ENCODE results near the gene ZNF219.

ZNF219 gene

DNA sequence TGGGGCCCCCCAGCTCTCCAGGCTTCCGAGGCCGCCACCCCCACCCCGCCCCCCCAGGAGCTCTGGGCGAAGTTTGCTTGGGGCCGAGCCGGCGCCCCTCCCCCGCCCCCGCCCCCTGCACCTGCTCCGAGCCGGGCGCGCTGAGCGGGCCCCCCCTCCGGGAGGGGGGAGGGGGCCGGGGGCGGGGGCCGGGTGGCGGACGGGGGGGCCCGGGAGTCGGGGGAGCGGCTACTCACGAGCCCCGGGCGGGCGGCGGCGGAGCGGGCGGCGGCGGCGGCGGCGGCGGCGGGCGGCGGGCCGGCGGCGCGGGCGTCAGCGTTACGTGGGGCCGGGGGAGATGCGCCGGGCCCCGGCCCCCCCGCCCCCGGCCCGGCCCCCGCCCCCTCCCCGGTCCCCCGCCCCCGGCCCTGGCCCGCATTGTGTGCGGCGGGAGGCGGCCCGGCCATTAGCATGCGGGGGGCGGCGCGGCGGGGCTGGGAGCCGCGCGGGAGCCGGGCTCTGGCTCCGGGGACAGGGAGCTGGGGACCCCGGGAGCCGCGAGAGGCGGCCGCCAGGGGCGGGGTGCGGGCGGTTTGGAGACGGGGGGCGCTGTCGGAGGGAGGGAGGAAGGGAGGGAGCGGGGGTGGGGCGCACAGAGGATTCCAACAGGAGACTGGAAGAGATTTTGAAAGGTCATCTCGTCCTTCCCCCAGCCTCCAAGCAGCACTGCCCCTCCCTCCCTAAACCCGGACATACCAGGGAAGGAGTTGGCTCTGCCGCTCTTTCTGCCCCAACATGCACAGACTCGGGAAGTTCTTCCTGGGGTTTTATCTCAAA, at the start of gene ZNF219:
Gene ZNF219, minus strand, starts transcription at position 580 of the 816 bp plus-strand sequence. CDS start 5,064 bp downstream, outside the sequence.
- peak within 1 kb of the TSS; percentile 73 for H3K4me3 ChIP-seq (ENCODE audit: low read length)
- TF ChIP-seq ZNF274 (IDR thresholded peaks at IDR 0.05; ENCODE audit: low read depth, low read length) = no peak

DNA sequence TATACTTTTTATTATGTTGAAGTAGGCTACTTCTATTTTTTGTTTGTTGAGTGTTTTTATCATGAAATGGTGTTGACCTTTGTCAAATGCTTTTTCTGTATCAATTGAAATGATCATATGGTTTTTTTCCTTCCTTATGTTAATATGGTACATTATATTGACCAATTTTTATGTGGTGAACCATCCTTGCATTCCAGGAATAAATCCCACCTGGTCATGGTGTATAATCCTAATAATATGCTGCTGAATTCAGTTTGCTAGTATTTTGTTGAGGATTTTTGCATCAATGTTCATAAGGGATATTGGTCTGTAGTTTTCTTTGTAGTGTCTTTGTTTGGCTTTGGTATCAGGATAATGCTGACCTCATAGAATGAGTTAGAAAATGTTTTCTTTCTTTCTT, 47.0 kb upstream of the ZNF219 start:
- no peak overlapping the region for H3K4me3 ChIP-seq (ENCODE audit: low read length)
- no peak for TF ChIP-seq ZNF274 (IDR thresholded peaks at IDR 0.05; ENCODE audit: low read depth, low read length)

DNA sequence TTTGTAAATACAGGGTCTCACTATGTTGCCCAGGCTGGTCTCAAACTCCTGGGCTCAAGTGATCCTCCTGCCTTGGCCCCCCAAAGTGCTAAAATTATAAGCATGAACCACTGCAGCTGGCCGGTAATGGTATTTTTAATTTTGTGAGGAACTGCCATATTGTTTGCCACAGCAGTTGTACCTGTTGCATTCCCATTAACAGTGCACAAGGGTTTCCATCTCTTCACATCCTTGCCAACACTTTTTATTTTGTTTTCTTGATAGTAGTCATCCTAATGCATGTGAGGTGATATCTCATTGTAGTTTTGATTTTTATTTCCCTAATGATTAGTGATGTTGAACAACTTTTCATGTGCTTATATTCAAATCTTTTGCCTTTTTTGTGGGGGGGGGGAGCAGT, 43.9 kb upstream of the ZNF219 start:
- no peak overlapping the region for H3K4me3 ChIP-seq (ENCODE audit: low read length)
- TF ChIP-seq ZNF274 (IDR thresholded peaks at IDR 0.05; ENCODE audit: low read depth, low read length) = no peak

DNA sequence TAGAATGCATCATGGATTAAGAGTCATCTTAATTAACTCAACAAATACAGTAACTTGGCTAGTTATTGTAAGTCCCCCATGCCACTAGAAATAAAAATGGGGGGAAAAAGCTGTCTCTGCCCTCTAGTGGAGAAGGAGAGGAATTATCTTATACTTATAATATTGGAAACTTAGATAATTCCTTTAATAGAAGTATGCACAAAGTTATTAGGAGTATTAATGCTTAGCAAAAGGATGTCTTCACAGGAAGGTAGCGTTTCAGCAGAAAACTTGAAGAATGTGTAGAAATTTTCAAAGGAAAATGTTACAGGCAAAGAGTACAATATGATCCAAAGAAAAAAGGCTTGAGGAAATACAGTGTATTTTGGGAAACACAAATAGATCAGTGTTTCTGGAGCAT, 37.6 kb upstream of the ZNF219 start:
- H3K4me3 ChIP-seq (ENCODE audit: low read length) = no peak overlapping the region
- no peak for TF ChIP-seq ZNF274 (IDR thresholded peaks at IDR 0.05; ENCODE audit: low read depth, low read length)

DNA sequence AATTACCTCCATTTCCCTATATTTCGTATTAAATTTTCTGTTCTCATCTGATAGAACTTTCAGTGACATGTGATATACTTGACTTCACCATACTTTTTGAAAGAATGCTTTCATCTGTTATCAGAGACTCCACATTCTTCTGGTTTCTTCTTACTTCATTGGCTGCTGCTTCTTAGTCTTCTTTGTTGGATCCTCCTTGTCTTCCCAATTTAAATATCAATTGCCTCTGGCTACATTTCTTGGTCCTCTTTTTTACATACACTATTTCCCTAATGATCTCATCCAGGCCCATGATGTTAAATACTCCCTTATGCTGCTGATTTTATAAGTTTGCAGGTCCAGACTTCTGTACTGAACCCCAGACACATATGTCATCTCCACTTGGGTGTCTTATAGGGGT, 35.4 kb upstream of the ZNF219 start:
- TF ChIP-seq ZNF274 (IDR thresholded peaks at IDR 0.05; ENCODE audit: low read depth, low read length) = no peak
- no peak overlapping the region for H3K4me3 ChIP-seq (ENCODE audit: low read length)

DNA sequence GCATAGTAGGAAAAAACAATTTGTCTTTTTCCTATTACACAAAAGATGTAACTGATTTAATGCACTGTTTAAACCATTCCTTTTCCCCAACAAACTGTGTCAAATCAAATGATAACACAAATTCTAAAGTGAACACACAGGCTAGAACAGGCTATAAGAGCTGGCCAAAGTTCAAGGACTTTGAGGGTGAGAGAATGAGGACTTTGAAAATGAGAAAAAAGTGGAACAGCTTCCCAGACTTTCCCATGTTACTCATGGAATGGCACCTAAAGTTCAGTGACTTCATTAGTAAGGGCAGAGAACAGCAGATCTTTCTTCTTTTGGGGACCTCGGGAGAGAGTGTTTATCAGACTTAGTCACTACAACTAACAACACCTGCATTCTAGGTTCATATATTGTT, 25.0 kb upstream of the ZNF219 start:
- H3K4me3 ChIP-seq (ENCODE audit: low read length) = no peak overlapping the region
- TF ChIP-seq ZNF274 (IDR thresholded peaks at IDR 0.05; ENCODE audit: low read depth, low read length) = no peak

DNA sequence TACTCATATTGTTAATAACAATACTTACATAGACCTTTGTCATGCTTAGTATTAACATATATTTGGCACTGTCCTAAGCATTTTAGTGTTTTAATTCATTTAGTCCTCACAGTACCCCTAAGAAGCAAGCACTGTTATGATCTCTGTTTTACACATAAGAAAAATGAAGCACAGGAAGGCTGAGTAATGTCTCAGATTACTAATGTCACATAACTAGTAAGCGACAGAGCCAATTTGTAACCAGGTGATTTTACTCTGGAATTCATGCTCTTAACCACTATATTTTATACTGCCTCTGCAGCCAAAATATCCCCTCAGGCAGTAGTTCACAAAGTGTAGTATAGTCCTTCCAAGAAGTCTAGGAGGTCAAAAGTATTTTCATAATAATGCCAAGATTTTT, 22.7 kb upstream of the ZNF219 start:
- TF ChIP-seq ZNF274 (IDR thresholded peaks at IDR 0.05; ENCODE audit: low read depth, low read length) = no peak
- H3K4me3 ChIP-seq (ENCODE audit: low read length) = no peak overlapping the region

DNA sequence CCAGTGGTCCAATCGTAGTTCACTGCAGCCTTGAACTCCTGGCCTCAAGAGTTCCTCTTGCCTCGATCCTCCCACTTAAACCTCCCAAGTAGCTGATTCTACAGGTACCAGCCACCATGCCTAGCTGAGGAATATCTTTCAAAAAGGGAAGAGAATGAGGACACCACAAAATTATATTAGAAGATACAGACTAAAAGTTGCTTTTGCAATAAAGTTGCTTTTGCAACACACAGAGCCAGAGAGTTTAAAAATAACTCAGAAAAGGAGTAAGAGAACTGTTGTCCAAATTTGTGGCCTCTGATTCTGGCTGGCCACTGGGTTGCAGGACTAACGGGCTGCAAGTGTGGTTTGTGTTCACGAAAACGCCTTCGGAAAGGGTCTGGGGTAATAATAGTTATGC, 22.2 kb upstream of the ZNF219 start:
- H3K4me3 ChIP-seq (ENCODE audit: low read length) = no peak overlapping the region
- TF ChIP-seq ZNF274 (IDR thresholded peaks at IDR 0.05; ENCODE audit: low read depth, low read length) = no peak

DNA sequence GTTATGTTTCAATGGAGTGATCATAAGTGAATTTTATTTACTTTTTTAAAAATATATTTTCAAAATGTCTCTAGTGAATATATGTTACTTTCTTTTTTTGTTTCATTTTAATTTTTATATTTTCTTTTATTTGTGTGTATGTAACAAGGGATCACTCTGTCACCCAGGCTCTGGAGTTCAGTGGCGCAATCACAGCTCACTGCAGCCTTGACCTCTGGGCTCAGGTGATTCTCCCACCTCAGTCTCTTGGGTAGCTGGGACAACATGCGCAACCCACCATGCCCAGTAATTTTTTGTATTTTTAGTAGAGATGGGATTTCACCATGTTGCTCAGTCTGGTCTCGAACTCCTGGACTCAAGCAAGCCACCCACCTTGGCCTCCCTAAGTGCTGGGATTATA, 20.5 kb upstream of the ZNF219 start:
- no peak for TF ChIP-seq ZNF274 (IDR thresholded peaks at IDR 0.05; ENCODE audit: low read depth, low read length)
- no peak overlapping the region for H3K4me3 ChIP-seq (ENCODE audit: low read length)

DNA sequence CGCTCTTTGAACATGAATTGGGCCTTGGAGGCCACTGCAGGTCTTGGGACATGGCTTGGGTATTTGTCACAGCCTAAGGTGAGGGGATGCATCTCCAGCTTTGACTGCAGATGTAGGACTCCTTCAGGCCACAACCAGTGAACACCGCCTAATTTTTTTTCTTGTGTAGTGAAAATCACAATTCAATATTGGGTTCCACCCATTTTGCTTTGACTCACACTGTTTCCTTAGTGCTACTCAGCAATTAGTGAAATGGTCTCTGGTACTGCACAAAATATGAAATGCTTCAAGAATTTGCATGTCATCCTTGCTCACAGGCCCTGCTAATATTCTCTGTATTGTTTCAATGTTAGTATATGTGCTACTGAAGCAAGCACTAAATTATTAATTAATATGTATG, 14.9 kb upstream of the ZNF219 start:
- no peak for TF ChIP-seq ZNF274 (IDR thresholded peaks at IDR 0.05; ENCODE audit: low read depth, low read length)
- H3K4me3 ChIP-seq (ENCODE audit: low read length) = no peak overlapping the region

DNA sequence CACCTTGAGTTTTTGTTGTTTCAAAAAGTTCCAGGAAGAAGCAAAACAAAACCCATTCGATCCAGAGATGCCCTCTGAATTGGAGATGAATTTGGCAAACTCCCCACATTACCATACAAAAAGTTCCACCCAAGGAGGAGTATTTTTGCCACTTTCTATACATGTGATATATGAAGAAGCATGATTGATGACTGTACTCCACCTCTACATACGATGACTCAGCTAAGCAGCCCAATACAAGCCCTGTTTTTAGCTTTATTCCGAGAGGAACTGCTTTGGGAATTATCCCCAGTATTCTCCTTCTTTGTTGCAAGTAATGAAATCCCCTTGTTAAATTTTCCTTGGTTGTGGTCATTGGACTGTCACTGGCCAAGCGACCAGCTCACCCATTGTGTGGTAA, 13.8 kb upstream of the ZNF219 start:
- H3K4me3 ChIP-seq (ENCODE audit: low read length) = no peak overlapping the region
- TF ChIP-seq ZNF274 (IDR thresholded peaks at IDR 0.05; ENCODE audit: low read depth, low read length) = no peak

DNA sequence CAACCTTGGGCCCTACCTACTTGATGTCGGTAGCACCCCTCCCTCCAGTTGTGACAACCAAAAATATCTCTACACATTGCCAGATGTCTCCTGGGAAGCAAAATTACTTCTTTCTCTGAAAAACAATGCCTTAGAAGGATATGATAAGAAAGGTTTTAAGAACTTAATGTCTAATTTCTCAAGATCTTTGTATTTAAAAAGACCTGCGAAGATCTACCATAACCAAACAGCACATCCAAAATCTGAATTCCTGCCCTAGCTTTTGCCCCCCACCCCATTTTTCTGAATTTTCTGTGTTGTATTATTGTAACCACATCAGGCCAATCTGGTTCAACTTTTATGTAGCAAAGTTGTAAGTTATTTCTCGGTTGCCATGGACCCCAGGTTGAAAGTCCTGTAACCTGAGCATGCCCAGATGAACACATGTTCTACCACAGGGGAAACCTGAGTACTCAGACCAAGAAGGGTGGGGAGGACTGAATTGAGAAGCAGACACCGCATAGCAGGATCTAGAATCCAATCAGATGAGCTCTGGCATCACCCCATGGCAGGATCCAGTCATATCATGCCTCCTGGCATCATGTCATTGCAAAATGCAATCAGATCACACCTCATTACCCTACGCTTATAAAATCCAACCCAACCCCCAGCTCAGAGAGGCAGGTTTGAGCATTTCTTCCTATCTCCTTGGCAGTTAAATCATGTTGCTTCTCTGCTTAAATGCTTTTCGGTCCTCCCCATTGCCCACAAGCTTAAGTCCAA, 11.1 kb upstream of the ZNF219 start:
- TF ChIP-seq ZNF274 (IDR thresholded peaks at IDR 0.05; ENCODE audit: low read depth, low read length) = no peak

DNA sequence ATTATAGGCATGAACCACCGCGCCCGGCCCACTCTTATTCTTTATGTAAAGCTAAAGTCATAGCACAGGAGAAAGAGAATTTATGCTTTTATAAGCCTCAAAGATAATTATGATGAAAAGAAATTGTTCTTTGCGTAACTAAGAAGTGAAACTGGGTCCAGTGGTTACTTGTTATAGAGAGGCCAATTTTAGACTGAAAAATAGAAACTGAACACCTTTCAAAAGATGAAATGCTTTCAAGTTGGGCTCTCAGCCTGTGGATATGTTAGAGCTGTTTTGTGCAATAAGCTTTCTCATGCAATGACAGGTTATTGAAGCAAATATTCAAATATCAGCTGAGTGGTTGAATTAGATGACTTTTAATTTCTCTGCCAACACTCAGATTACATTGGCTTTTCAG, 10.3 kb upstream of the ZNF219 start:
- TF ChIP-seq ZNF274 (IDR thresholded peaks at IDR 0.05; ENCODE audit: low read depth, low read length) = no peak
- H3K4me3 ChIP-seq (ENCODE audit: low read length) = no peak overlapping the region

More for the DNA sequence above, 11.1 kb upstream of the ZNF219 start:
- H3K4me3 ChIP-seq (ENCODE audit: low read length) = no peak overlapping the region

DNA sequence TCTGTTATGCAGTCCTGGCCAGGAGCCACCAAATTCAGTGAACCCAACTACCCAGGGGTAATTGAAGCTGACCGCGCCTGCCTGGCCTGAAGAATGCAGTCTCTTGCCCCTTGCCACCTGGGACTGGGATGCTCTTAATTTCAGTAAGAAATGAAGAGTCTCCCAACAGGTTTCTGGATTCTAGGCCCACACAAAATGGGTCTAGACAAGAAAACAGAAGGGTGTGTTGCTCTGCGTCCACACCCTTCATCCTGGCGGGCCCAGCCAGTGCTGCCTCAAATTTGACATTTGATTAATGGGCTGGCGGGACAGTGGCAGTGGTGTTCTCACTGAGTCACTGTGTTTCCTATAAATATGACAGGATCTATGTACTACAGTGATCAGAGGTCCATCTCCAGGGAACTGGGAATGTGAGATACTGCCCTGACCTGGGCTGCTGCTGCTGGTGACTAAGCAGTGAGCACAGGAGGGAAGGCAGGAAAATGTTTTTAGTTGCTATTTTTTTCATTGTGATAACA, 8.9 kb upstream of the ZNF219 start:
- TF ChIP-seq ZNF274 (IDR thresholded peaks at IDR 0.05; ENCODE audit: low read depth, low read length) = no peak
- no peak overlapping the region for H3K4me3 ChIP-seq (ENCODE audit: low read length)

Data from GM08714 (cell line).